HG02798 (cell line): ENCODE measurements around the gene ENOX2.

Source experiments
- ATAC-seq: cut with Tn5 transposase; IDR thresholded peaks from one replicate; pipeline ENCODE4 v1.9.1; 2021; ENCODE audit warnings: mild to moderate bottlenecking; ENCODE audit not compliant: unreplicated experiment, poor library complexity

Gene ENOX2

GRCh38 chrX:130771648-130772047, 131.4 kb downstream of the ENOX2 start:
- ATAC-seq, result no peak

GRCh38 chrX:130771230-130771629, 131.8 kb downstream of the ENOX2 start:
- ATAC-seq, result no peak

- ATAC-seq, result no peak
Measured at GRCh38 chrX:130770615-130771014, 132.4 kb downstream of the ENOX2 start.

- ATAC-seq, result no peak
Measured at GRCh38 chrX:130769835-130770234, 133.2 kb downstream of the ENOX2 start.

- no peak for ATAC-seq
Measured at GRCh38 chrX:130758072-130758471, 144.9 kb downstream of the ENOX2 start.

GRCh38 chrX:130756233-130756632, 146.8 kb downstream of the ENOX2 start:
- no peak for ATAC-seq

GRCh38 chrX:130754353-130754752, 148.7 kb downstream of the ENOX2 start:
- ATAC-seq, result no peak

GRCh38 chrX:130746709-130747342, 156.2 kb downstream of the ENOX2 start:
- no peak for ATAC-seq

- no peak for ATAC-seq
Measured at GRCh38 chrX:130746077-130746476, 156.9 kb downstream of the ENOX2 start.

GRCh38 chrX:130741584-130741983, 161.4 kb downstream of the ENOX2 start:
- no peak for ATAC-seq

GRCh38 chrX:130741151-130741550, 161.9 kb downstream of the ENOX2 start:
- no peak for ATAC-seq

- no peak for ATAC-seq
Measured at GRCh38 chrX:130738638-130739195, 164.3 kb downstream of the ENOX2 start.

GRCh38 chrX:130734713-130735112, 168.3 kb downstream of the ENOX2 start:
- no peak for ATAC-seq

GRCh38 chrX:130728208-130728607, 174.8 kb downstream of the ENOX2 start:
- ATAC-seq, result no peak

- ATAC-seq, result no peak
Measured at GRCh38 chrX:130726661-130727060, 176.3 kb downstream of the ENOX2 start.

- ATAC-seq, result no peak
Measured at GRCh38 chrX:130725519-130725918, 177.5 kb downstream of the ENOX2 start.

- ATAC-seq, result no peak
Measured at GRCh38 chrX:130719413-130719812, 183.6 kb downstream of the ENOX2 start.

- no peak for ATAC-seq
Measured at GRCh38 chrX:130718137-130718536, 184.9 kb downstream of the ENOX2 start.

- ATAC-seq, result no peak
Measured at GRCh38 chrX:130716781-130717413, 186.1 kb downstream of the ENOX2 start.

GRCh38 chrX:130716346-130716745, 186.7 kb downstream of the ENOX2 start:
- no peak for ATAC-seq

GRCh38 chrX:130715299-130715698, 187.7 kb downstream of the ENOX2 start:
- ATAC-seq, result no peak

GRCh38 chrX:130714665-130715064, 188.3 kb downstream of the ENOX2 start:
- no peak for ATAC-seq
